Suprapubic skin (tissue), 3 donors: ENCODE results near the gene JPT1.
"Not testable (repeated sequence)": the region's sequence is repeated elsewhere in the genome, so short reads cannot be mapped to it uniquely, and the experiment has no call there.

Experiments
- EP300 ChIP-seq: sonication (generic); formaldehyde crosslinking; IDR thresholded peaks from one replicate; pipeline ENCODE4 v1.6.1; 2017; ENCODE audit warnings: antibody characterized with exemption
- POLR2A ChIP-seq, 2 donors: fragments of 450-650 bp; IDR thresholded peaks; one replicate each; pipeline ENCODE4 v1.6.1; 2017; ENCODE audit warnings: antibody characterized with exemption in 2 of 2, mild to moderate bottlenecking in 2 of 2, moderate library complexity in 2 of 2
- TF ChIP-seq, protein P1 (sequence below), 2 donors: fragments of 200-600 bp in 1 of 2; fragments of 450-650 bp in 1 of 2; sonication (generic) in 1 of 2; IDR thresholded peaks; one replicate each; pipeline ENCODE4 v1.5.1; 2016 to 2019; ENCODE audit warnings: antibody characterized with exemption in 2 of 2, mild to moderate bottlenecking in 1 of 2, moderate library complexity in 1 of 2

DNA sequence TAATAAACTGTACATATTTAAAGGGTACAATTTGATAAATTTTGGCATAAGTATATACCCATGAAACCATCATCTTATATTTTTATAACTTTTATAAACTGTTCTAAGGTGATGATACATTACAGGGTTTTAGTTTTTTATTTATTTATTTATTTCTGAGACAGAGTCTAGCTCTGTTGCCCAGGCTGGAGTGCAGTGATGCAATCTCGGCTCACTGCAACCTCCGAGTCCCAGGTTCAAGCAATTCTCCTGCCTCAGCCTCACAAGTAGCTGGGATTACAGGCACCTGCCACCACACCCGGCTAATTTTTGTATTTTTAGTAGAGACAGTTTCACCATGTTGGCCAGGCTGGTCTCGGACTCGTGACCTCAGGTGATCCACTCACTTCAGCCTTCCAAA, 26.4 kb downstream of the JPT1 start:
- TF ChIP-seq, protein P1, sequence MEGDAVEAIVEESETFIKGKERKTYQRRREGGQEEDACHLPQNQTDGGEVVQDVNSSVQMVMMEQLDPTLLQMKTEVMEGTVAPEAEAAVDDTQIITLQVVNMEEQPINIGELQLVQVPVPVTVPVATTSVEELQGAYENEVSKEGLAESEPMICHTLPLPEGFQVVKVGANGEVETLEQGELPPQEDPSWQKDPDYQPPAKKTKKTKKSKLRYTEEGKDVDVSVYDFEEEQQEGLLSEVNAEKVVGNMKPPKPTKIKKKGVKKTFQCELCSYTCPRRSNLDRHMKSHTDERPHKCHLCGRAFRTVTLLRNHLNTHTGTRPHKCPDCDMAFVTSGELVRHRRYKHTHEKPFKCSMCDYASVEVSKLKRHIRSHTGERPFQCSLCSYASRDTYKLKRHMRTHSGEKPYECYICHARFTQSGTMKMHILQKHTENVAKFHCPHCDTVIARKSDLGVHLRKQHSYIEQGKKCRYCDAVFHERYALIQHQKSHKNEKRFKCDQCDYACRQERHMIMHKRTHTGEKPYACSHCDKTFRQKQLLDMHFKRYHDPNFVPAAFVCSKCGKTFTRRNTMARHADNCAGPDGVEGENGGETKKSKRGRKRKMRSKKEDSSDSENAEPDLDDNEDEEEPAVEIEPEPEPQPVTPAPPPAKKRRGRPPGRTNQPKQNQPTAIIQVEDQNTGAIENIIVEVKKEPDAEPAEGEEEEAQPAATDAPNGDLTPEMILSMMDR (IDR thresholded peaks at IDR 0.05) = not testable (repeated sequence)
- not testable (repeated sequence) for TF ChIP-seq EP300; POLR2A (IDR thresholded peaks at IDR 0.05)
